GM21423 (cell line): ENCODE data around the gene TGFB3.
A peak's percentile ranks its signal among the peaks of the same experiment; 100 is the strongest.
"Not testable (repeated sequence)": the region's sequence is repeated elsewhere in the genome, so short reads cannot be mapped to it uniquely, and the experiment has no call there.

ENCODE experiments used
- ATAC-seq: cut with Tn5 transposase; IDR thresholded peaks from one replicate; pipeline ENCODE4 v1.9.1; 2021; ENCODE audit warnings: mild to moderate bottlenecking, moderate library complexity; ENCODE audit not compliant: unreplicated experiment

TGFB3 gene

GRCh38 chr14:75961662-75962061 is 20.1 kb downstream of the TGFB3 start:
- ATAC-seq, result no peak

DNA sequence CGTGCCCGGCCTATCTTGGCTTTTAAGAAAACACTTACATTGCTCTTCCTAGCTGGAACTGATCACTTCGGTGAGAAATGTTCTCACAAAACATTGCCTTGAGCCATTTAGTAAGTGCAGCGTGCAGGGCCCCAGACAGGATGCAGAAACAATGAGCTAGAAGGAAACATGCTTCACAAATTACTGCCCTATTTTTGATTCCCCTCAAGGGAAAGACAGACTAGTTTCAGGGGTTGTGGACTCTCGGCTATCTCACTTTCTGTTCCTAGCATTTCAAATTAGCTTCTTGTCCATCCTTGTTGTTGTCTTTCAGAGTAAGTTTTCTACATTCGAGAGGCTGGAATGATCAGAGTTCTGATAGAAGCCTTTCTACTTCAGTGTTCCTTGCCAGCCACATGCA is 21.6 kb downstream of the TGFB3 start:
- ATAC-seq, result peak; percentile 73

- ATAC-seq, result no peak
Observed at GRCh38 chr14:75959031-75959430, 22.8 kb downstream of the TGFB3 start.

GRCh38 chr14:75952489-75952888 is 29.3 kb downstream of the TGFB3 start:
- no peak for ATAC-seq

GRCh38 chr14:75946785-75947184 is 35.0 kb downstream of the TGFB3 start:
- ATAC-seq, result no peak

DNA sequence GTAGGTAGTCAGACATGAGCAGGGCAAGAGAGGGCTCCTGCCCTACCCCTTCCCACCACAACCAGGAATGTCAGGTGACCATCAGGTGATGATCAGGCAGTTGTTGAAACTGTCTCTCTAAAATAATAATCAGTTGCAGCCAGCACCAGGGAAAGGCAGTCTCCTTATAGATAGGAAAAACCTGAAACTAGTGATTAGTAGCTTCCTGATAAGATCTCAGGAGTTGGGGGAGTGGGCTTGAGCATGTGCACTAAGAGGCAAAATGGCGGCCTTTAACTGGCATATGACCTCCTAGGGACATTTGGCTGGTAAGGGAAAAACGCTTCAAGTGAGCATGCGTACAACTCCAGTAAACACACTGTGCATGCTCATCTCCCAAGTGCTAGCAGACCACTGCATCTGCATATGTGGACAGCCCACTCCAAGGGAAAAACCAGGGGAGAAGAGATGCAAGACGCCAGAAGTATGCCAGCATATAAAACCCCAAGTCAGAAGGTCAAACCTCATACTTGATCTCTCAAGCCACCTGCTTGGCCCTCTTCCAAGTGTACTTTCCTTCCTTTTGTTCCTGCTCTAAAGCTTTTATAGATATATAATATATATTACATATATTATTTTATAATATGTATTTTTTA is 37.1 kb downstream of the TGFB3 start:
- ATAC-seq, result no peak

GRCh38 chr14:75941030-75941429 is 40.8 kb downstream of the TGFB3 start:
- ATAC-seq, result no peak

- ATAC-seq, result no peak
Observed at GRCh38 chr14:75939200-75939599, 42.6 kb downstream of the TGFB3 start.

DNA sequence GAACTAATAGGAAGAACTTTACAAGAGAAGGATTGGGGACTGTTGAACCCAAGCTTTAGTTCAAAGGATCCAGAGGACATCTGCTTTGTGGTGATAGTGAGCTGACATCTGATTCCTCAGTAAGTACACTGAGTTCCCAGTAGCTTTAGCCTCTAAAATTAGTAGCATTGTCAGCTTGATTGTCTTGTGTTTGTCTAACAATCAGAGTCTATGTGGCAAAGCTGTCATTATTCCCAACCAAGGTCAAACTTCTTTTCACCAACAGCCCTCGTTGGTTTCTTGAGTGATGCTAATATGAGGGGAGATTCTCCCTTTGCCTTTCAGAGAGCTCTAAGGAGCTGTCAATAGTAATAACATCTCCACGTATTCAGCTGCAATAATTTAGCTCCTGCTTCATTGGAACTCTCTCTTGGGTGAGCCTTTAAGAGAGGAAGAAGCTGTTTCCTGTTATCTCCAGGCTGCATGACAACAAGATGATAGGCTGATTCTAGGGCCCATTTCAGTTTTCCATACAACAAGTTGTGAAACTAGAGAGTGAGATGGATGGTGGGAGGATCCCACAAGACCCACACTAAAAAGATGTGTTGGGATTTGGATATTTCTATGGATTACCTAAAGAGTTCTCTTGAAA is 46.7 kb downstream of the TGFB3 start:
- no peak for ATAC-seq

DNA sequence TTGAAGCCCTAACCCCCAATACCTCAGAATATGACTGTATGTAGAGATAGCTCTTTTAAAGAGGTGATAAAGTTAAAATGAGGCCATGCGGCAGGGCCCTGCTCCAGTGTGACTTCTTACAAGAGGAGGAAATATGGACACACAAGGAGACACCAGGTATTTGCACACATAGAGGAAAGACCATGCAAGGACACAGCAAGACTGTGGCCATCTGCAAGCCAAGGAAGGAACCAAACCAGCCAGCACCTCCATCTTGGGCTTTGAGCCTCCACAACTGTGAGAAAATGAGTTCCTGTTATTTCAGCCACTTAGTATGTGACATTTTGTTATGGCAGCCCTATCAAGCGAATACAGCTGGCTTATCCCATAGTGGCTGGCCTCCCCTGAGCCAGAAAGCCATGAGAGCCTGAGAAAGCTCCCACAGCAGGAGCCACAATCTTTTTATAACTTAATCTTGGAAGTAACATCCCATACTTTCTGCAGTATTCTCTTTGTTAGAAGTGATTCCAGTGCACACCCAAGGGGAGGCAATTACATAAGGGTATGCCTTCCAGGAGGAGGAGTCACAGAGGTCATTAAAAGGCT is 48.0 kb downstream of the TGFB3 start:
- ATAC-seq, result no peak

- no peak for ATAC-seq
Observed at GRCh38 chr14:75928690-75929181, 53.1 kb downstream of the TGFB3 start.

DNA sequence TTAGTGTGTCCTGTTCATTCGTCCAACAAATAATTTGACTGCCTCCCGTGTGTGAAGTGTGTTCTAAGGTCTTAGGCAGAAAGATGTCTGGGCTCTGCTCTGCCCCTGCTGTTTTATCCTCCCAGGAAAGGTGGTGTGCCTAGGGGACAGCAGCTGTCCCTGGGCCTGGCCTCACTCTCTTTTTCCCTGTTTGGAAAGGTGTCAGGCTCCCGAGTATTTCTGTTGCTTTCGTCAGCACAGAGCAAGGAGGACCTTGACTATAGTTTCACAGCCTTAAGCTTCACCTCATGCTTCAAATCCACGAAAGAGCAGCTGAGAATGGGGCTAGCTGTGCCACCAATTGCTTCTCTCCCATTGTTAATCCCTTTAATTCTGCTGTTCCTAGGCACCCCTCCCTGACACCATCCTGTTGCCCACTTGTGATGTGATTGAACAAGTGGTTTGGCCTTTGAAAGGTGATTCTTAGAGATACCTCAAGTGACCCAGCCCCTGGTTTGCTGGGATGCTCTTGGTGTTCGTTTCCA is 54.2 kb downstream of the TGFB3 start:
- no peak for ATAC-seq

- no peak for ATAC-seq
Observed at GRCh38 chr14:75926431-75927115, 55.2 kb downstream of the TGFB3 start.

- ATAC-seq, result not testable (repeated sequence)
Observed at GRCh38 chr14:75925141-75925840, 56.5 kb downstream of the TGFB3 start.

DNA sequence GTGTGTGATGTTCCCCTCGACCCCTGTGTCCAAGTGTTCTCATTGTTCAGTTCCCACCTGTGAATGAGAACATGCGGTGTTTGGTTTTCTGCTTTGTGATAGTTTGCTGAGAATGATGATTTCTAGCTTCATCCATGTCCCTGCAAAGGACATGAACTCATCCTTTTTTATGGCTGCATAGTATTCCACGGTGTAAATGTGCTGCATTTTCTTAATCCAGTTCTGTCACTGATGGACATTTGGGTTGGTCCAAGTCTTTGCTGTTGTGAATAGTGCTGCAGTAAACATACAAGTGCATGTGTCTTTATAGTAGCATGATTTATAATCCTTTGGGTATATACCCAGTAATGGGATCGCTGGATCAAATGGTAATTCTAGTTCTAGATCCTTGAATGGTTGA is 61.4 kb downstream of the TGFB3 start:
- ATAC-seq, result not testable (repeated sequence)

DNA sequence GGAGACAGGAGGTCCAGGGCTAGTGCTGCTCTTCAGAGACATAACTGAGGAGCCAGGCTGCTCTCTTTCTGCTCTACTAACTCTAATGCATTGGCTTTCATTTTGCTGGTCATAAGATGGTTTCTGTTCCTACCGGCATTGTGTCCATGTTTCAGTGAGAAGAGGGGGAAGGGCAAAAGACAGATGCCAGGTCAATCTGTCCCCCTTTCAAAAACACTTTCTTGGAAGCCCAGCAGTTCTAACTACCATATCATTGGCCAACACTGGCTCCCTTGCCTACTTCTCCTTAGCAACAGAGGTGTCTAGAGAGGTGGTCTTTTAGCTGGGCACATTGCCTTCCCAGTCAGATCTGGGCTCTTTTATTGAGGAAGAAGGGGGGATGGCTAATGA is 63.9 kb downstream of the TGFB3 start:
- no peak for ATAC-seq

- no peak for ATAC-seq
Observed at GRCh38 chr14:75917322-75917945, 64.4 kb downstream of the TGFB3 start.

DNA sequence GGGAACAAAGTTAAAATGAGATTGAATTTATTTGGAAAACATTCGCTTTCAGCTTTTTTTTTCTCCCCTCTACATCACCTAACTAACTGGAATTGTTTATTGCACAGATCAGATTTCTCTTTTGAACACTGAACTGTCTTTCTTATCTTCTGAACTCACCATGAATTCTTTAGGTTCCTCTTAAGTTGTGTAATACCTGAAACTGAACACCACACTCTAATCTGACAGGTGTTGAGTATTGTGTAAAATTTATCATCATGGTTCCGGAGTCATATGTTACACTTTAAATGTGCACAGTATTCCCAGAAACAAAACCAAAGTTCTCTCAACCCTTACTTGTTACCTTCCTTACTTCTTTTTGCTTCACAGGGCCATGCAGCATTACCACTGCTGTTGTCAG is 66.8 kb downstream of the TGFB3 start:
- ATAC-seq, result no peak

GRCh38 chr14:75913183-75913582 is 68.6 kb downstream of the TGFB3 start:
- ATAC-seq, result no peak

DNA sequence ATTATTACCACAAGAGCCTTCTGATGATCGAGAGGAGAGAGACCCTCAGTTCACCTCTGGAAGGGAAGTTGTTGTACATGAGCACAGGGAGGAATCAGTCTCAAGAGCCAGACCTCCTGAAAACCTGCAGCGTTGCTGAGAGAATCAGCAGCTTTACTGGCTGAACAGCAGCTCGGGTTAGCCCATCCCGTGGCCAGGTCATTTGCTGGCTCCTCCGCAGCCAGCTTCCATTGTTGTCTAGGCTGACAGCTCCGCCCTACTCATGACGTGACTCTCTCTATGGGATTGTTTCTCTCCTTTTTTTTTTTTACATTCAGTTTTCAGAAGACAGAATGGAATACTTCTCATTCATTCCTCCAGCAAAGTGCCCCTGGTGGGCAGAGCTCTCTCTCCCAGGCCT is 69.9 kb downstream of the TGFB3 start:
- ATAC-seq, result no peak
